Measurements from ENCODE around the gene SPRYD4.
"Not testable (repeated sequence)": the region's sequence is repeated elsewhere in the genome, so short reads cannot be mapped to it uniquely, and the experiment has no call there.

Gene SPRYD4

GRCh38 chr12:56468216-56469006 lies at the start of gene SPRYD4:
SPRYD4 (plus strand) TSS chr12:56468578; CDS start chr12:56468592, 14 bp downstream.
- DNase-seq (ENCODE audit: low read depth) = peak; percentile 94

GRCh38 chr12:56420411-56420810 lies 48.0 kb upstream of the SPRYD4 start:
- no peak for DNase-seq (ENCODE audit: low read depth)

DNA sequence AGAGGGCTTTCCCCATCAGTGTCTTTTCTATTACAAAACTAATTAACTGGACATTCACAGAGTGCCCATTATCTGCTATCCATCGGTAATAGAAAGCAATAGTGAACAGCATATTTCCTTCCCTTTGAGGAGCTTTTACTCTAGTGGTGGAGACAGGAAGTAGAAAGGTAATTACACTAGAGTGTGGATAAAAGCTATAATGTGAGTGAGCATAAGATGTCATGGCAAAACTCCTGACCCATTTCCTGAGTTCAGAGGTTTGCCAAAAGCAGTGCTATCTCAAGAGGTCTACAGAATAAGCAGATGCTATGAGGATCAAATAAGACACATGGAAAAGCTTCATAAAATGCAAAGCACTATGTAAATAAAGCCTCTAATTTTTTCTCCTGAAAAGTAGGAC lies 43.2 kb upstream of the SPRYD4 start:
- no peak for DNase-seq (ENCODE audit: low read depth)

- DNase-seq (ENCODE audit: low read depth) = no peak
These were observed 42.4 kb upstream of the SPRYD4 start for GRCh38 chr12:56425940-56426438.

- no peak for DNase-seq (ENCODE audit: low read depth)
These were observed 37.1 kb upstream of the SPRYD4 start for GRCh38 chr12:56431288-56431687.

DNA sequence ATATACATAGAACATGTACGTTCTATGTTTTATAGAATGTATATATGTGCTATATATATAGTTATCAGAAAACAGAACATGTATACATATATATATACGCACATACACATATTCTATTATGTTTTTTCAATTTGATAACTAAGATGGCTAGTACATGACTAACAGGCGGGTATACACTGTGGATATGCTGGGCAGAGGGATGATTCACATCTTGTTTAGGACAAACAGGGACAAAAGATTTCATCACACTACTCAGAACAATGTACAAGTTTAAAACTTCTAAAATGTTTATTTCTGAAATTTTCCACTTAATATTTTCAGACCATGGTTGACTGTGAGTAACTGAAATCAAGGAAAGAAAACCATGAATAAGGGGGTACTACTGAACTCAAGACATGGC lies 36.5 kb upstream of the SPRYD4 start:
- peak; percentile 72 for DNase-seq (ENCODE audit: low read depth)

DNA sequence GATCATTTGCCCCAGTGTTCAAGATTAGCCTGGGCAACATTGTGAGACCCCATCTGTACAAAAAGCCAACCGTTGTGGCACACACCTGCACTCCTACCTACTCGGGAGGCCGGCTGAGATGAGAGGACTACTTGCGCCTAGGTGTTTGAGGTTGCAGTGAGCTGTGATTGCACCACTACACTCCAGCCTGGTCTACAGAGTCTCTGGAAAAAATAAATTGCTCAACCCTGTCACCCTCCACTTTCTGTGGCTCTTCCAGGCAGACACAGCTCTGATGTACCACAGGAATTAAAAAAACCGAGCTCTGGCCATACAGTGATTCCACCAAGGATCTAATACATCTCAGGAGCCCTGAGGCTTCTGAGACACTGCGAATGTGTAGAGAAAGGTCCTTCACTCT lies 33.5 kb upstream of the SPRYD4 start:
- no peak for DNase-seq (ENCODE audit: low read depth)

DNA sequence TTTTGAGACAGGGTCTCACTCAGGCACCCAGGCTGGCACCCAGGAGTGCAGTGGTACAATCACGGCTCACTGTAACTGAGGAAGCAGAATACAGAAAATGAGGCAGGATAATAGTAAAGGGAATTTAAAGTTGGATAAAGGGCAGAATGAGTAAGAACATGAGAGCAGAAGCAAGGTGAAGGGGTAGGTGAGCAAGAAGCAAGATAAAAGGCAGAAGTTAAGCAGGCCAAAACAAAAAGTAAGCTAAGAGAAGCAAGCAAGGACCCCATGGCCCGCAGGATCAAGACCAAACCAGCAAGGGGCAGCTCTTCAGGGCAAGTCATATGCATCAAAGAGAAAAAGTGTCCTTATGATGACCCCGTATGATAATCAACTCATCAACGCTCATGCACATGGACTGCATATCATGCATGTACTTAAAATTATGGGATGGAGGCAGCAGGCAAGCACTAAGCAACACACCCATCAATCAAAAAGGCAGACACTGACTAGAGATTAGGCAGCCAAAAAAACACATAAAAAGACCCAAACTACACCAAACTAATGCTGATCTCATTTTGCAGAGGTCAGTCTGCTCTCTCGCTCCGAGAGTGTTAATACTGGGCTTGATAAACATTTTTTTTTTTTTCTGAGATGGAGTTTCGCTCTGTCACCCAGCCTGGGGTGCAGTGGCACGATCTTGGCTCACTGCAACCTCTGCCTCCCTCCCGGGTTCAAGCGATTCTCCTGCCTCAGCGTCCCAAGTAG lies 30.8 kb upstream of the SPRYD4 start:
- no peak for DNase-seq (ENCODE audit: low read depth)

- not testable (repeated sequence) for DNase-seq (ENCODE audit: low read depth)
These were observed 25.2 kb upstream of the SPRYD4 start for GRCh38 chr12:56443208-56443607.

- peak; percentile 90 for DNase-seq (ENCODE audit: low read depth)
These were observed 19.3 kb upstream of the SPRYD4 start, which contains the start of gene TIMELESS for GRCh38 chr12:56448860-56449621. TIMELESS (minus strand) TSS chr12:56449426; CDS start chr12:56434170, 15,256 bp downstream.

DNA sequence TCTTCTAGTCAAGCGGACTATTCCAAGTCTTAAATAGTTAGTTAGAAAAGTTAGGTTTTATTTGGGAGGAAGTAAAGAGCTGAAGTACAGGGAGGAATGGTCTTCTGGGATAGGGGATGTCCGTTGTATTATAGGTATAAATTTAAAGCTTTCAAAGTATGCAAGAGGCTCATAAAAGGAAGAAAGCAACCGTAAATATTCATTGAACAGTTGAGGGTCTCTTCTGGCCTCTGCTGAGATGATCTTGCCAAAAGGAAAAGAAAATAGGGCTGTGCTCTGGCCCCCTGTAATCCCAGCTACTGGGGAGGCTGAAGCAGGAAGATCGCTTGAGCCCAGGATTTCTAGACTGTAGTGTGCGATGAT lies 18.8 kb upstream of the SPRYD4 start:
- no peak for DNase-seq (ENCODE audit: low read depth)

DNA sequence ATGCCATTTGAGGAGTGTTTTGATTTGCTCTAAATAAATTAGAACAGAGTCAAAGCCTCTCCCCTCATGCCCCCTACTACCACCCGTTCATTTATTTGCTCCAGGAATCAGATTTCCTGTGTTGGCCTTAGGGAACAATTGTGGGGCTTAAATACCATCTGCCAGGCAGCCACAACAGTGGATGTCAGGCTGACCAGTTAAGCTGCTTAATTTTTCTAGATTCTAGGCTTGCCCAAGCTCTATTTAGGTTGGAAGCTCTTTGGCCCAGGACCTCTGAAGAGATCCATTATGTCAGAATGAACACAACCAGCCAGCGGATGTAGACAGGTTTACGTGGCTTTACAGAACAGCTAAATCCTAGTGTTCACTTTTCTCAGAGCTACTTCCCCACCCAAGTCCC lies 18.1 kb upstream of the SPRYD4 start:
- no peak for DNase-seq (ENCODE audit: low read depth)

DNA sequence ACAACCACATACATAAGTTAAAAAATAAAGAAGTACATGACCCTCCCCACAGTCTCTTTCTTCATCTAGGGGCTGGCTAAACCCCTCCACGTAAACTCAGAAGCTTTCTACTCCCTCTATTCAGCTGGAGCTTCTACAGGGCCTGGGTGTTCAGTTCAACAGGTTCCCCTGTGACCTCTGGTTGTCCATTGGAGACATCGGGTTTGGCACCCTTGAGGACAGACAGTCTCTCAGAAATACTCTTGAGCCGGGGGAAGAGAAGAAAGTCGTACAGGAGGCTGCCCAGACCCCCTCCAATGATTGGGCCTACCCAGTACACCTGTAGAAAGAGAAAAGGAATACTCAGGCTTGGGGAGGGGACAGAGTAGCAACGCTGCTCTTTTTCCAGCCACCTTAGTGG lies 17.2 kb upstream of the SPRYD4 start:
- no peak for DNase-seq (ENCODE audit: low read depth)

- no peak for DNase-seq (ENCODE audit: low read depth)
These were observed 13.8 kb upstream of the SPRYD4 start, which contains the start of gene MIP for GRCh38 chr12:56454557-56454956. MIP (minus strand) TSS chr12:56454657; CDS start chr12:56454613, 44 bp downstream.

GRCh38 chr12:56457817-56458216 lies 10.6 kb upstream of the SPRYD4 start:
- DNase-seq (ENCODE audit: low read depth) = no peak

GRCh38 chr12:56461235-56462159 lies 6.9 kb upstream of the SPRYD4 start:
- DNase-seq (ENCODE audit: low read depth) = peak; percentile 61

DNA sequence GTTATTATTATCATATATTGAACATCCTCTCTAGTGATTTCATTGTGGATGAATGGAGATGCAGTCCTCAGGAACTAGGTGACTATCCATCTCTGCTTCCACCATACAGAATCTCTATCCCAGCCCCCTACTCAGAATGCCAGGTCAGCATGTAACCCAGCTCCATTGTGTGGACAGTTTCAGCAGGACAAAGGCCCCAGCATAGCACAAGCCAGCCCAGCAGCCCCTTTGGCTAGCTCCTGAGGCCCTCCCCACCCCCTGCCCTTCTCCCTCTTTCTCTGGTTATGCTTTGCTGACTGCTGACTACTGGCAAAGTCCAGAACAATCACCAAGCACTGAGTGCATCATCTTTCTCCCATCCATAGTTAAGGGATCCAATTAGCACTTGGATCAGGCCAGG lies 5.8 kb upstream of the SPRYD4 start:
- DNase-seq (ENCODE audit: low read depth) = no peak

- DNase-seq (ENCODE audit: low read depth) = no peak
These were observed 891 bp downstream of the SPRYD4 start for GRCh38 chr12:56469007-56469930.

DNA sequence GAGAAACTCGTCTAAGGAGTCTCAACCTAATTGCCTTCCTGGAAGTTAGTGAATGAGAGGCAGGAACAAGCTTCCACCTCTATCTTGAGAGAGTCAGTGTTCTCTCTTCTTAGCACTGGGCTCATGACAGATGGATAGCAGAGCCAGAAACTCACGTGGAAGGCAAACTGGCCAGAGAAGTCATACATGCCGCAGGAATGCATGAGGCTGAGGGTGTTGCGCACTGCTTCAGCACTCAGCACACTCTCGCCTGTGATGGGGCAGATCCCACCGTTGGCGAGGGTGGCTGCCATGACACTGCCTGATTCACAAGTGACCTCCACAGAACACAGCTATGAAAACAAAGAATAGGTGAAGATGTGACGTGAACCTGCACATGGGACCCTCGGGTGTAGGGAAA lies 6.0 kb downstream of the SPRYD4 start:
- DNase-seq (ENCODE audit: low read depth) = no peak

- DNase-seq (ENCODE audit: low read depth) = no peak
These were observed 7.8 kb downstream of the SPRYD4 start for GRCh38 chr12:56476143-56476542.

All from iris pigment epithelial cell (primary cell).